Panc1 (cell line): ENCODE data around the gene RPS6KB1. TPM values are rescaled to one million over a fixed set of nuclear protein-coding genes. Genes with fewer than 3 reads are reported as not detected.
"Not testable (repeated sequence)": the region's sequence is repeated elsewhere in the genome, so short reads cannot be mapped to it uniquely, and the experiment has no call there.

Source experiments
- ATAC-seq: fragments of 200-7000 bp; cut with Tn5 transposase; 2 replicates; pipeline ENCODE4 v1.9.1; 2020; ENCODE audit warnings: mild to moderate bottlenecking, moderate library complexity
- BruUV-seq: library from RNA; stranded (reverse); fragments of 400-500 nt; replicated peaks from 2 replicates; lab custom pipeline; 2021; lab: Mats Ljungman, UMichigan
- CTCF ChIA-PET: fragments of 300-600 bp; sonication (Branson Sonifier 250); formaldehyde crosslinking; loops from one replicate; lab custom pipeline; 2022; ENCODE audit warnings: antibody characterized with exemption; lab: Charles Lee
- POLR2A ChIA-PET: fragments of 300-600 bp; sonication (Branson Sonifier 250); formaldehyde crosslinking; loops from one replicate; lab custom pipeline; 2022; ENCODE audit warnings: antibody characterized with exemption; lab: Charles Lee
- DNase-seq: peaks from one replicate; pipeline ENCODE4 v3.0.0-alpha.2; 2010; ENCODE audit warnings: low read depth, low spot score
- H3K27ac ChIP-seq: 2 replicates; pipeline ENCODE4 v1.5.1; 2011; ENCODE audit warnings: mild to moderate bottlenecking, low read length, inconsistent platforms
- H3K27me3 ChIP-seq: fragments of 200-500 bp; sonication (Bioruptor generic); 2 replicates; pipeline ENCODE4 v1.6.0; 2014; ENCODE audit warnings: low read length, inconsistent platforms; ENCODE audit not compliant: control insufficient read depth, insufficient read depth
- H3K36me3 ChIP-seq: fragments of 200-500 bp; sonication (Bioruptor generic); 2 replicates; pipeline ENCODE4 v1.5.1; 2014; ENCODE audit warnings: inconsistent platforms, mild to moderate bottlenecking, low read length, moderate library complexity; ENCODE audit not compliant: control insufficient read depth, insufficient read depth
- H3K4me1 ChIP-seq: 2 replicates; pipeline ENCODE4 v1.5.1; 2011; ENCODE audit warnings: inconsistent platforms, mild to moderate bottlenecking, low read length, moderate library complexity; ENCODE audit not compliant: control insufficient read depth, insufficient read depth
- H3K4me3 ChIP-seq, 2 experiments: 2 replicates each; pipeline ENCODE4 v1.5.1; 2011 to 2012; ENCODE audit warnings: low read depth in 2 of 2, low read length in 2 of 2, mild to moderate bottlenecking in 2 of 2, inconsistent platforms in 1 of 2, moderate library complexity in 1 of 2
- H3K9me3 ChIP-seq: fragments of 200-500 bp; sonication (Bioruptor generic); 2 replicates; pipeline ENCODE4 v1.5.1; 2014; ENCODE audit warnings: low read depth, mild to moderate bottlenecking, inconsistent platforms, low read length, moderate library complexity; ENCODE audit not compliant: control insufficient read depth, insufficient read depth
- CTCF ChIP-seq: fragments of 450-650 bp; IDR thresholded peaks from 2 replicates; pipeline ENCODE4 v1.5.1; 2017; ENCODE audit warnings: mild to moderate bottlenecking
- POLR2AphosphoS5 ChIP-seq: IDR thresholded peaks from 2 replicates; pipeline ENCODE4 v1.6.1; 2012; ENCODE audit warnings: mild to moderate bottlenecking, low read depth, low read length, moderate library complexity
- REST ChIP-seq, 2 experiments: IDR thresholded peaks; 2 replicates each; pipeline ENCODE4 v1.6.1; 2011 to 2012; ENCODE audit warnings: low read depth in 2 of 2, control low read depth in 1 of 2, low read length in 1 of 2, mild to moderate bottlenecking in 1 of 2, moderate library complexity in 1 of 2; ENCODE audit not compliant: insufficient read depth in 1 of 2
- SIN3A ChIP-seq: IDR thresholded peaks from 2 replicates; pipeline ENCODE4 v1.6.1; 2012; ENCODE audit warnings: low read depth, mild to moderate bottlenecking, low read length, moderate library complexity, borderline replicate concordance; ENCODE audit not compliant: insufficient read depth
- TCF7L2 ChIP-seq: IDR thresholded peaks from 2 replicates; pipeline ENCODE4 v1.6.1; 2011; ENCODE audit warnings: mild to moderate bottlenecking, low read depth, low read length, inconsistent platforms
- in situ Hi-C: cut with HindIII; loops from 2 replicates; pipeline ENCODE4 v1.10.0; 2016; ENCODE audit warnings: low sequenced_read_pairs, low pct_unique_long_range_greater_than_20kb
- intact Hi-C: fragments of 100-400 bp; cut with micrococcal nuclease; formaldehyde crosslinking; loops from one replicate; pipeline ENCODE4 v1.10.0; 2022; ENCODE audit not compliant: unreplicated experiment
- total RNA-seq: library from RNA; stranded (reverse); gene quantifications from one replicate; pipeline ENCODE4 v1.2.1, GENCODE V29; 2021; ENCODE audit not compliant: unreplicated experiment

Gene RPS6KB1
- total RNA-seq, 1 experiment from 2014 or later = 34.6 TPM

- in situ Hi-C loops = no loop called here
- CTCF ChIA-PET = no interaction called here
- BruUV-seq = no TSS peak
Measured at GRCh38 chr17:59950049-59950448, 57.1 kb downstream of the RPS6KB1 start.

GRCh38 chr17:59954856-59955255, 61.9 kb downstream of the RPS6KB1 start:
- in situ Hi-C loops = no loop called here
- BruUV-seq = no TSS peak
- TF ChIP-seq CTCF (no peak), TCF7L2 (no peak), SIN3A (no peak), POLR2AphosphoS5 (no peak), REST (IDR thresholded peaks at IDR 0.05; ENCODE audit: insufficient read depth in 1 of 2, low read depth in 2 of 2, low read length in 1 of 2) (no peak)
- no peaks in the 10 kb centered on the region for H3K4me1 ChIP-seq
- no peaks in the 10 kb centered on the region for H3K27me3 ChIP-seq
- intact Hi-C loops = no loop called here
- CTCF ChIA-PET = no interaction called here
- H3K9me3 ChIP-seq = no peaks in the 10 kb centered on the region
- H3K27ac ChIP-seq = no peak overlapping the region
- DNase-seq = no peak
- H3K4me3 ChIP-seq = no peak overlapping the region
- H3K36me3 ChIP-seq = no peaks in the 10 kb centered on the region; the same call in 1 of the 2 replicates
- ATAC-seq = no peak
- POLR2A ChIA-PET = no interaction called here

More at GRCh38 chr17:59950049-59950448, 57.1 kb downstream of the RPS6KB1 start:
- POLR2A ChIA-PET = no interaction called here
- DNase-seq (no peak), ATAC-seq (no peak)
- Histone ChIP-seq H3K4me1 (no peaks in the 10 kb centered on the region), H3K27ac (no peak overlapping the region), H3K4me3 (no peak overlapping the region), H3K27me3 (no peaks in the 10 kb centered on the region), H3K9me3 (no peaks in the 10 kb centered on the region), H3K36me3 (peaks cover 2% of the 10 kb centered on the region; the same call in 1 of the 2 replicates)
- TF ChIP-seq POLR2AphosphoS5 (no peak), CTCF (no peak), TCF7L2 (no peak), SIN3A (no peak), REST (IDR thresholded peaks at IDR 0.05; ENCODE audit: insufficient read depth in 1 of 2, low read depth in 2 of 2, low read length in 1 of 2) (no peak)
- intact Hi-C loops = no loop called here

GRCh38 chr17:59959574-59959973, 66.7 kb downstream of the RPS6KB1 start:
- H3K4me3 ChIP-seq, H3K36me3 ChIP-seq, intact Hi-C loops, H3K27ac ChIP-seq, ATAC-seq, H3K9me3 ChIP-seq, H3K27me3 ChIP-seq, DNase-seq, POLR2A ChIA-PET, in situ Hi-C loops, H3K4me1 ChIP-seq, BruUV-seq: not testable (repeated sequence)
- CTCF ChIA-PET = interaction anchor here (0.6 kb wide), 1 partner anchor 155 kb away, joined by 3 read pairs; no protein-coding TSS in a partner anchor
